G401 (cell line): ENCODE measurements around the gene INAFM2. TPM values are rescaled to one million over a fixed set of nuclear protein-coding genes. Genes with fewer than 3 reads are reported as not detected.

Source experiments
- DNase-seq: peaks from one replicate; pipeline ENCODE4 v3.0.0-alpha.2; 2015; ENCODE audit warnings: low spot score
- in situ Hi-C: cut with HindIII; loops from 2 replicates; pipeline ENCODE4 v1.10.0; 2016; ENCODE audit warnings: low sequenced_read_pairs, mixed read lengths
- total RNA-seq: library from RNA; depleted of rRNA; stranded (reverse); fragments of >200 nt; shearing (Covaris generic); gene quantifications from 2 replicates; pipeline ENCODE4 v1.2.3, GENCODE V29; 2014

Gene INAFM2
- total RNA-seq, 1 experiment from 2014 or later, result 203 TPM

DNA sequence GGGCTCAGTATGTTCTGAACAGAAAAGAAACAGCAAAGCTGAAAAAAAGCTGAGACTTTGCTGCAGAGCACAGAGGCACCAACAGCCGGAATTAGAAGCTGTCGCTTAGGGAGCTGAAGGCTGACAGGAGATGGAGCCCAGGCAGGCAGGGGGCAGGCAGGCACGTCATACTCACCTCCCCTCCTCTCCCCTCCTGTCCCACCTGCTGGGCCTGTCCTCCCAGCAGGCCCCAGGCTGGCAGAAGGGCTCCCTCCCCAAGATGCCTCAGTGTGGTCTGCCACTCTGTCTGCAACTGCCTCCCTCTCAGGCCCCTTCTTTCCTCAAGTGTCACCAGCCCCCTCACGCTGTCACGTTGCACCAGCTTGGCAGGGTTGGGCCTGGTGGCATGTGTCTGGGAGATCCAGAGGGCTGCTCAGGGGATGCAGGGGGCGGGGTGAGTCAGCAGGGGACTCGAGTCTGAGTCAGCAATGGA, 37.4 kb upstream of the INAFM2 start:
- in situ Hi-C loops, result no loop called here
- DNase-seq, result no peak

DNA sequence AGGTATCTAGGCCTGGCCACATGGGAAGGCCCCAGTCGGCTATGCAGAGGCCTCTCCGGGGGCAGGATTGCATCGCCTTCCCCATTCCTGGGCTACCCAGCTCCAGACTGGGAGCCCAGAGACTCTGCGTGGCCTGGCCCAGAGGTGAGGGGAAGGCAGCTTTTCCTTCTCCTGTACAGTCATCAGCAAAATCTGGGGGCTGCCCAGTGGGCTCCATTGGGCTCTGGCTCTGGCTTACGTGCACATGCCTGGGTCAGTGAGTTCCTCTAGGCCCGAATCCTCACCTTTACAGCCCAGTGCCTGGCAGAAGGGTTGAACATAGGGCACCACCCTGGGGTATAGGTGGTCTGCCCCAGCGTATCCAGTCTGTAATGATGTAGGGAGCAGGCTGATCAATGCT, 36.7 kb upstream of the INAFM2 start:
- no peak for DNase-seq
- in situ Hi-C loops, result no loop called here

DNA sequence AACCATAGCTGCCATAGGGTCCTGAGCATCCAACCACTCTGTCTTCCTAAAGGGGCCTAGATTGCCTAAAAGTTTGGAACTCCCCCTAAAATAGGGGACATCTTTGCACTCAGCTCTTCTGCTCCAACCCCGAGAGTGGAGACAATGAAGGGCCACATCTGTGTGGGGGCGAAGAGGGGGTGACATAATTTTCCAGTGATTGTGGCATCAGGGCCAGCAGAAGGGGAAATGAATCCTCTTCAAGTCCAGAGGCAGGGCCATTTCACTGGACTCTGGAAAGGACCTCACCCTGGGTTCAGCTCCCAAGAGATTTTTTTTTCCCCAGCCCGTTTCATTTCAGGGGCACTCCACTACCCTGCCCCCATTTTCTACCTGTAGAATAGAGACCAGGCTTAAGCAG, 36.0 kb upstream of the INAFM2 start:
- DNase-seq, result no peak
- in situ Hi-C loops, result no loop called here

DNA sequence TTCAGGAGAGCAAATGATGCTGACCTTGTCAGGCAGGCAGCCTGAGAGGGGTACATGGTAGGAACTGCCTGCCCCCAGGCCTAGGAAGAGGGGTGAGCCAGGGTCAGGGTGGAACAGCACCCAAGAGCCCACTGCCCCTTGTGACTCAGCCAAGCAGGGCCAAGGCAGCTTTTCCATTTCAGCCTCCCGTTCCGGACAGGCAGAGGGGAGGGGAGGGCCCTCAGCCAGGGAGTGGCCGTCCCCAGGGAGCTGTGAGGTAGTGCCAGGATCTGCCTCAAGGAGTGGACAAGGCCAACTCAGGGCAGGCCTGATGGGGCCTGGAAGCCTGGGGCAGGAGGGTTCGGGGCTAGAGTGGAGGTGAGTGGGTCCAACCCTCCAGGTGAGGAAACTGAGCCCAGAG, 35.5 kb upstream of the INAFM2 start:
- in situ Hi-C loops, result no loop called here
- no peak for DNase-seq

DNA sequence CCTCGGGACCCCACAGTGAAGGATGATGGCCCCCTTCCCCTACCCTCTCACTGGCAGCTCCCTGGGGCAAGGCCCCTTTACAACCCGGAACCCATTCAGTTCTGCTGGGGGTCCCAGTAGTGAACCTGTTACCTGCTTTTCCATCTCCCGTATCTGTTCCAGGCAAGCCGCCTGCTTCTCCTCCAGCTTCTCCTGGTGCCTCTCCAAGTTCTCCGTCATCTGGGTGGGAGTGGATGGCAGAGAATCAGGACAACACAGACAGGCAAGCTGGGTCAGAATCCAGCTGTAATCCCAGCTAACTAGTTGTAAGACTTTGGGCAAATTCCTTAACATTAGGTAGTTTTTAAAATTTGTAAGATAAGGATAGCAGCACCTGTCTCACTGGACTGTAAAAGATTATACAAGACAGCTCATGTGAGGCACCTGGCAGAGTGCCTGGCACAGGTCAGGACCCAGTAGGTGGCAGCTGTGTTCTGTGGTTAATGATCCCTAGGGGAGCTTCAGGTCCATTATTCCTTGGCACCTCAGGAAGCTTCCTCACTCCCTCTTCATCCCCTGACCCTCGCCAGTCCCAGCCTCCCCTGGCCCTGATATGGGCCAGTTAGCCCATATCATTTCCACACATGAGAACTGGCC, 34.2 kb upstream of the INAFM2 start:
- in situ Hi-C loops, result no loop called here
- DNase-seq, result peak; percentile 56

DNA sequence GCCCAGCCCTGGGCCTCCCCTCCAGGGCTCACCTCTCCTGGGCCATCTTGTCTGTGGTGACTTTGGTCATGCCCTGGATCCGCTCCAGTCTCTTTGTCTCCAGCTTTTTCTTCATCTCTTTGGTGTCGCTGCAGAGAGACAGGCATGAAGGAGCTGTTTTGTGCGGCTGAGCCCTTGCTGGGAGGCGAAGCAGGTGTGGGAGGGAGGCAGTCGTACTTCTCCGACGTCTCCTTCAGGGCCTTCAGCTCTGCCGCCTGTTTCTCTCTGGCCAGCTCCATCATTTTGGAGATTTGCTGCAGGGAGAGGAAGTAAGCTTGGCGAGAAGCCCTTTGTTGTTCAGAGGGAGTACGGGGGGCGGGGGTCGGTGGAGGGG, 33.0 kb upstream of the INAFM2 start:
- in situ Hi-C loops, result no loop called here
- DNase-seq, result no peak

DNA sequence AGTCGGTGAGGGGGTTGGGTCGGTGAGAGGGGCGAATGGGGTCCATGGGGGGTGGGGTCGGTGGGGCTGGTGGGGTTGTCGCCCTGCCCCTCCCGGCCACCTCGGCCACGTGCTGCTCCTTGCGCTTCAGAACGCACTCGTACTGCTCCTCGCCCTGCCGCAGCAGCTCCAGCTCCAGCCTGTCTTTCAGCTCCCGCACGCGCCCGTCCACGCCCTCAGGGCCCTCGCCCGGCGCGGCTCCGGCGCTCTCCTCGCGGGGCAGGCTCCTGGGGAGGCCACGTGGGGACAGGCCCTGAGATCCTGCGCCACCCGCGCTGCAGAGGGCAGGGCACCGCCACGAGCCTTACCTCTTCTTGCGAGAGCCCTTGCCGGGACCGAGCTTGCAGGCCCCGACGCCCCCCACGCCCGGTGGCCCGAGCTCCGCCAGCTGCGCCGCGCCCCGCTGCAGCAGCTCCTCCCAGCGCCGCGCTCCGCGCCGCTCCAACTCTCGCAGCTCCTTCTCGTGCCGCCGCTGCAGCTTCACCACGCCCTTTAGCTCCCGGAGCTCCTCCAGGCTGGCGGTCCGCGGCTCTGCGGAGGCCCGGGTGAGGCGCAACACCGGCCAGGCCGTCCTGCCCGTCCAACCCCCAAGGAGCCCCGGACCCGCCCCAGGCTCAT, 32.4 kb upstream of the INAFM2 start:
- in situ Hi-C loops, result no loop called here
- no peak for DNase-seq

DNA sequence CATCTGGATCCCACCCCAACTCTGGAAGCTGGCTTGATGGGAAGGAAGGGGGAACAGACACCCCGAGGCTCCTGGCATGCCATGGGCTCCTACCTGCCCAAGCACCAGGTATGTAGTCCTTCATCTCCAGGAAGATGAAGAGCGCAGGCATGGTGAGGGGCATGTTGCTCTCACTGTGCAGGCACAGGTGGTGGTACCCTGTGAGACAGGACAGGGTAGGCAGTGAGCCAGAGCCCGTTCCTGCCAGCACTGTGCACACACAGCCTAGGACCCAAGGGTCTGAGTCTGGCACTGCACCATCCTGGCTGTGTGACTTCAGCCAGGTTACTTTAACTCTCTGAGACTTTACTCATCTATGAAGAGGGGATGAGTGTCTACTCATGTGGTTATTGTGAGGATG, 31.2 kb upstream of the INAFM2 start:
- in situ Hi-C loops, result no loop called here
- no peak for DNase-seq

DNA sequence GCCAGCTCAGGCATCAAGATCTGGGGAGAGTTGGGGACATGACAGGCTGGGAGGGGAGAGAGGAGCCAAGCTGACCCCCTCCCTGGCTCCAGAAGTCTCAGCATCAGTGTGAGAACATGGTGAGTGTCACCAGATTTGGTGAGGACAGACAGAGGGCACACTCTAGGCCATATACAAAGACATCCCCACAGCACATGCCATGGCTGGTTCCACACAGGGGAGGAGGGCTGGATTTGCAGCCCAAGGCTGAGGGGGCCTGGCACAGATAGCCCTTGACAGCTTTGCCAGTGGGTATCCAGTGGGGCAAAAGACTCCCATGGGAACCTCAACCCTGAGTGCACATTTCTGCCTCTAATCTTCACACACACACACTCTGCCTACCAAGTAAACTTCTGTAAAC, 30.5 kb upstream of the INAFM2 start:
- DNase-seq, result no peak
- in situ Hi-C loops, result no loop called here

DNA sequence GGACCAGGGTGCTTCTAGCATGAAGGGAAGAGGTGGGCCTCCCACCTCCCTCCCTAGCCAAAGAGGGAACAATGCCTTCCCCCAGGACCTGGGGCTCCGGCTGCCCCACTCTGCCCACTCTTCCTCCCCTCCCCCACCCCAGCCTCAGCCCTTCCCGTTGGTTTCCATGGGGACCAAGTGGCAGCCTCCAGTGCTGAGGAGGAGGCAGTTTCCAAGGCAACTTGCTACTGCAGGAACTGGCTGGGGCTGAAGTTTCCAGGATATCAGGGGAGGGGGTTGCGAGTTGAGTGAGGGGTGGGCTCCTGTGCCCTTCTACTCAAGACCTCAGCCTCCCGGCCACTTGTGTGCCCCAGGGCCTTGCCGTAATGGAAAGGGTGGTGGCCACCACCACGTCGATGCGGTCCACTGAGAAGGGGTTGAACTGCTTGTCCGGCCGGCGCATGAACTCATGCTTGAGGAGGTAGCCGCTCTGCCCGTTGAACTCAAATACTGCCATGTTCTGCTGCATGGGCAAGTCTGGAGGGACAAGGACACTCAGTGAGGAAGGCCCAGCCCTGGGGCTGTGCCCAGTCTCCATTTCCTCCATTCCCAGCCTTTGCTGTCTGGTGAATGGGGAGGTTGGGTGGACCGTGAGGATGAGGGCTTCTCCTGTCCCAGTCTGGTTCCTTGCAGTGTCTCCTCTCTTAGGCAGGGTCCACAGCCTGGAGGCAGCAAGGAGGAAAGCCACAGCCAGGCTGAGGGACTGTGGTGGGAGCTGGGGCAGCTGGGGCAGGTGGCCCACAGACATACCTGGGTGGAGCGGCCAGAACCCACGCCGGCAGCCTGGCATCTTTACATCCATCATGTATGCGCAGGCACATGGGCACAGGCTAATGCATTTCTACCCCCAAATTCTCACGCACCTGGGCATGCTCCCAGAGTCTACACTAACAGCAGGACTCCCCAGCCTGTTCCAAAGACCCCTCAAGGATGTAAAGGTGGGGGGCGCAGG, 29.3 kb upstream of the INAFM2 start:
- DNase-seq, result no peak

DNA sequence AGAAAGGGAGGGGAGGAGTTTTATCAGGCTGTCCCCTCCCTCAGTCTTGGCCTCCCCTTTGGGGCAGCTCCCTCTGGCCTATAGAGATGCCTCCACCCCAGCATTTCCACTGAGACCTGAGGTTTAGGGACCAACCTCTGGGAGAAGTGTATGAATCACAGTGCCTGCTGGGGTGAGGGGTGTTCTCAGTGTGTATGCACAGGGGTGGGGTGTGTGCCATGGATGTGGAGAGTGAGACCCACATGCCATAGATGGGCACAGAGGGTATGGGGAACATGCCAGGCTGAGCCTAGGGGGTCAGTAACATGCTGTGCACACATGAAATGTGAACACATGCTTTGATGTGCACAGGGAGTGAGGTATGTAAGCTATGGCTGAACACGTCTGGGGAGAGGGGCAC, 28.2 kb upstream of the INAFM2 start:
- in situ Hi-C loops, result no loop called here
- DNase-seq, result no peak

More for the DNA sequence above, 29.3 kb upstream of the INAFM2 start:
- in situ Hi-C loops, result no loop called here

DNA sequence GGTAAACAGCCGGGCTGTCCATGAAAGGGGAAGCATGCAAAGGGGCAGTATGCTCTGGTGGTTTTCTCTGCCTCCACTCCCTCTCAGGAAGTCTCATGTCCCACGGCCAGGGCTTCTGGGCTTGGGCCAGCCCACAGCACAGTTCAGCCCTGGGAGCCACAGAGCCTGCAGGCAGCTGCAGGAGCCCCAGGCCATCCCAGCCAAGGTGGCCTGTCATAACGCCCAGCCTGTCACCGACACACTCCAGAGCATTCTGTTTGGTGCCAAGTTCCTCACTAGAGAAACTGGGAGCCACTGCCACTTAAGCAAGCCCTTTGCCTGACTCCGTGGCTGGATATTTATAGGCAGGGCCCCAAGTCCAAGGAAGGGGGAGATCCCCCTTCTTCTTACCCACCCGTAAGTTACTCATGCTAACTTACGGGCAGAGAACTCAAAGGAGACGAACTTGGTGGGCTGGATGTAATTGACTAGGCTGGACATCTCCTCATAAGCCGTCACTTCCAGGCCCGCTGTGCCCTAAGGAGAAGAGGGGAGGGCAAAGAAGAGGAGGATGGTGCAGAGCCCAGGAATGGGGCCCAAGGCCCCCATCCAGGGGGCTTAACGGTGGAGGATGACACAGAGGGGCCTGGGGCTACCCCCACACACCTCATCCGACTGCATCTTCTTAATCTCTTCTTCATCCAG, 27.5 kb upstream of the INAFM2 start:
- no peak for DNase-seq
- in situ Hi-C loops, result no loop called here

DNA sequence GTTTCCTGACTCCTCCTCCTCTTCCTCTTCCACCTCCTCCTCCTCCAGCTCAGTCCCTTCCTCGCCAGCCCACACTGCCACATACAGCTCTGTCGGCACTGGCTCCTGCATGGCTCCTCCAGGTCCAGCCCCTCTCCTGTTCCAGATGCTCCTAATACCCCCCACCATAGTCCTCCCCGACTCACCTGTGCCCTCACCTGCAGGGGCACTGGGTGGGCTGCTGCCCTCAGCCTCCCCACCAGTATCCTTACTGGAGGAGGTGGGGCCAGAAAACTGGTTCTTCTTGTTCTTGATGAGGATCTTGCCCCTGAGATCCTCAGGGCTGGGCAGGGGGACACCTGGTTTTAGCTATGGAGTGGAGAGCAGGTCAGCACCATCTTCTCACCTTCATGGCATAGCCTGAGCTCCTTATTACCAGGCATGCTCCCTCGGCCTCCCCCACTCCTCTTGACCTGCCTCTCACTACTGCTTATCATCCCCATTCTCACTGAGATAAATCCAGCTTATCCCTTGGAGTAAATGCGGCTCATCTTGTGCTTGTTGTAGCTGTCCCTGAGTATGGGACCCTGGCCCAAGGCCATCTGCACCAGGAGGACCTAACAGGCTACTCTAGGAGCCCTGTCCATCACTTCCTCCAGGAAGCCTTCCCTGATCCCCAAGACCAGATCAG, 26.8 kb upstream of the INAFM2 start:
- no peak for DNase-seq
- in situ Hi-C loops, result no loop called here

DNA sequence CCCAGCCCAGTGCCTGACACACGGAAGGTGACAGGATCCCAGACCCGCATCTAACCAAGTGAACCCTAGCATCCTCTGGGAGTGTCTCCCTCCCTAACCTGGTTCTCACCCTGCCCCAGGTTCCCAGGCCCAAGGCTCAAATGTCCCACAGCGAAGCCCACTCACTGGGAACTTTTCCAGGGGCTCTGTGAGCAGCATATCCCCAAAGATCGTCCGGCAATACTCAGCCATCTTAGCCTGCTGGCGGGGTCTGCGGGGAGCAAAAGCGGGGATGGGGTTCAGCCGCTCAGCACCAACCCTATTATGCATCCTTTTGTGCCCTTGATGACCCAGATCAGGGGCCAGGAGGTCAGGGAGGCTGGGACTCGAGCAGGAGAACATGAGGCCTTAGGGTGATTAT, 26.1 kb upstream of the INAFM2 start:
- in situ Hi-C loops, result no loop called here
- no peak for DNase-seq

DNA sequence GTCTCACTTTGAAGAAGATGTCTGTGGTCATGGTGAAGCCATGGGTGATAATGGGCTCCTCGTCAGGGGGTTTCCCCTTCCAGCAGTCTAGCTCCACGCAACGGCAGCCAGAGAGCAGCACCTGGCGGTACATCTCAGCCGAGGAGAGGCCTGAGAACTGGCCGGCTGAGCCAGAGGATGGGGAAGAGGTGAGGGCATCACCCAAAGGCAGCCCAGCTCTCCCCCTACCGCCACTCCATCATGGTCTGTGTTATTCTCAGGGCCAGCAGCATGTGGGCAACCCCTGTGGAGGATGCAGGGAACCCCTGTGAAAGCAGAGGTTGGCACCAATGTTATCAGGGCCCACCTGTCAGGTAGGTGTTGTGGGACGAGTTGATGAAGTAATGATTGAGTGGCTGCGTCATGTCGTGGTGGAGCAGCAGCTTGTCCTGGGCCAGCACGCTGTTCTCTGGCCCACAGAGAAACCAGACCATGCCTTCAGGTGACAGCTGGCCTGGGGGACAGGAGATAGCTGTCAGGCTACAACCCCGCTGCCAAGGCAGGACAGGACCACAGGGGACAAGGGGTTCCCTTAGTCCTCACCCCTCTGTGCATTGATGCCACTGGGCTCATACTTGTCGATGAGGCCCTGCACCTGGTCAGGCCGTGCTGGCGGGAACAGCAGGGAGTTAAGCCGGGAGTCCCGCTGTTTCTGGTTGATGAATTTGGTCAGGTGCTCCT, 25.1 kb upstream of the INAFM2 start:
- in situ Hi-C loops, result no loop called here
- no peak for DNase-seq

DNA sequence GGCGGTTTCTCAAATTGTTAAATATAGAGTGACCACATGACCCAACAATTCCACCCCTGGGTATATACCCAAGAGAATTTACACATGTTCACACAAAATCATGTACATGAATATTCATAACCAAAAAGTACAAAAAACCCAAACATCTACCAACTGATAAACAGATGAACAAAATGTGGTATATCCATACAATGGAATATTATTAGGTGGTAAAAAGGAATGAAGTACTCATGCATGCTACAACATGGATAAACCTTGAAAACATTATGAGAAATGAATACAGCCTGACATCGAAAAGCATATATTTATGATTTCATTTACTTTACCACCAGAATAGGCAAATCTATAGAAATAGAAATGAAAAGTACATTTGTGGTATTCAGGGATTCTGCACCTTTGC, 23.1 kb upstream of the INAFM2 start:
- no peak for DNase-seq
- in situ Hi-C loops, result no loop called here

DNA sequence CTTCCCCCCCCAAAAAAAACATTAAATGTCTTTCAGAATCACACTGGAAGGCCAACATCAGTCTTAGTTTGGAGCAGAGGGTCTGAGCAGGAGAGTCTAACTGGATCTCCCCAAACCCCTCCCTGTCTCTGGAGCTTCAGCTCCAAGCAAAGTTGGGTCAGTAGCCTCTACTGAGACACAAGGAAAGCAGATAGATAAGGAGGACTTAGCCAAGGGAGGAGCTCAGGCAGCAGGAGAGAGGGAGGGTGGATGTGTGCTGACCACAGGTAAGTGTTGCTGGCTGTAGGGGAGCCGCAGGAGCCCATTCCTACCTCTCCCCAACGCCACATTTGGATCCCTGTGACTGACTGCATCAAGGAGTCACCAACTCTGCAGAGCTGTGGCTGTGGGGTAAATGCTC, 22.7 kb upstream of the INAFM2 start:
- in situ Hi-C loops, result no loop called here
- no peak for DNase-seq

DNA sequence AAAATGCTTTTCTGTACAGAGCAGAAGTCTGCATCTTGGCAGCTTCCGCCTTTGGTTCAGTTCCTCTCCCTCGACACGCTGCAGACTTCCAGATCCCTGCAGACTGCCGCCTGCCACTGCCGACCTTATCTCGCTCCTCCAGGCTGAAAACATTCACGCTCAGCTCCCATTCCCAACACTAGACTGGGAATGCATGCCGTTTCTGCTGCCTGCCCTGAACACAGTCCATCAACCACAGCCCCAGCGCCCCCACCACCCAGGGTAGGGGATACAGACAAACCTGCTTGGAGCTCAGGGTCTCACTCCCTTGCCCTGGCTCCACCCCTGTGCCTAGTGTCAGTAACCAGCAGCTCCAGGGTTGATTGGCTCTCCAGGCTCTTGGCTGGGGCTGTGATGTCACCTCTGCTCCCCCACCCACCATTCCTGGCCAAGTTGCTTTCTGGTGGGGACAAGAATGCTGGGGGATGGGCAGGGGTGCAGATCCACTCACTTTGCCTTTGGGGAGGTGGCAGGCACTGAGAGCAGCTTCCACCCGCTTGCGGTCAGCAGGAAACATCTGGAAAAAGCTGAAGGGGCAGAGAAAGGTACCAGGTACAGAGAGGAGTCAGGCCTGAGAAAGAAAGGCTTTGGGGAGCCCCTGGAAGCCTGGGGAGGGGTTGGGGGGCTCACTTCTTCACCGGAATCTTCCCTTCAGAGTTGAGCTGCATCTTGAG, 21.9 kb upstream of the INAFM2 start:
- no peak for DNase-seq
- in situ Hi-C loops, result no loop called here
